Measurements from ENCODE around the gene USP20.

- no peak for TF ChIP-seq CTCF (IDR thresholded peaks at IDR 0.05)
- no peak for TF ChIP-seq POLR2A (IDR thresholded peaks at IDR 0.05)
Measured at GRCh38 chr9:129863059-129863690, 27.9 kb downstream of the USP20 start.

All from heart left ventricle (tissue), 13 donors.